Endothelial cell of umbilical vein (primary cell): ENCODE data around the gene ZBTB46.

Experiments
- CTCF ChIP-seq, 2 donors: IDR thresholded peaks; 1 replicate in 1 of 2; 2 replicates in 1 of 2; pipeline ENCODE4 v1.5.1; 2011; ENCODE audit warnings: low read length in 2 of 2, mild to moderate bottlenecking in 2 of 2, moderate library complexity in 2 of 2, control low read depth in 1 of 2, inconsistent platforms in 1 of 2, low read depth in 1 of 2; ENCODE audit not compliant: insufficient read depth in 1 of 2; ENCODE audit errors: extremely low read depth in 1 of 2
- EZH2 ChIP-seq: IDR thresholded peaks from 2 replicates; pipeline ENCODE4 v1.6.1; 2012; ENCODE audit warnings: borderline replicate concordance, low read depth, mild to moderate bottlenecking, moderate library complexity, low read length, inconsistent platforms; ENCODE audit not compliant: severe bottlenecking
- FOS ChIP-seq: IDR thresholded peaks from 2 replicates; pipeline ENCODE4 v1.6.1; 2011; ENCODE audit warnings: mild to moderate bottlenecking, low read length, moderate library complexity, borderline replicate concordance; ENCODE audit not compliant: insufficient read depth
- GATA2 ChIP-seq: IDR thresholded peaks from 2 replicates; pipeline ENCODE4 v1.7.0; 2011; ENCODE audit warnings: low read depth, mild to moderate bottlenecking, moderate library complexity, mixed read lengths, low read length; ENCODE audit not compliant: insufficient read length, insufficient read depth
- JUN ChIP-seq: IDR thresholded peaks from 2 replicates; pipeline ENCODE4 v1.6.1; 2011; ENCODE audit warnings: borderline replicate concordance, low read depth; ENCODE audit not compliant: insufficient read length, insufficient read depth
- MAX ChIP-seq: IDR thresholded peaks from 2 replicates; pipeline ENCODE4 v1.6.1; 2011; ENCODE audit not compliant: insufficient read depth, insufficient read length
- MYC ChIP-seq: IDR thresholded peaks from one replicate; pipeline ENCODE4 v1.6.1; 2011; ENCODE audit warnings: mild to moderate bottlenecking, low read depth, low read length
- POLR2A ChIP-seq: IDR thresholded peaks from 2 replicates; pipeline ENCODE4 v1.6.1; 2012; ENCODE audit warnings: low read depth, mild to moderate bottlenecking, control low read depth, low read length
- POLR2AphosphoS5 ChIP-seq: IDR thresholded peaks from 2 replicates; pipeline ENCODE4 v1.6.1; 2012; ENCODE audit warnings: low read depth, mild to moderate bottlenecking, control low read depth, low read length, moderate library complexity; ENCODE audit not compliant: insufficient read depth

GRCh38 chr20:63828951-63829350, 2.1 kb downstream of the ZBTB46 start:
- no peak for TF ChIP-seq CTCF (IDR thresholded peaks at IDR 0.05; ENCODE audit: extremely low read depth in 1 of 2, insufficient read depth in 1 of 2, low read depth in 1 of 2, low read length in 2 of 2)
- no peak for TF ChIP-seq POLR2A
- no peak for TF ChIP-seq EZH2
- TF ChIP-seq POLR2AphosphoS5: no peak
- no peak for TF ChIP-seq FOS
- TF ChIP-seq MYC: no peak
- no peak for TF ChIP-seq JUN
- no peak for TF ChIP-seq MAX
- no peak for TF ChIP-seq GATA2
